GM13976 (cell line): Measurements from ENCODE around the gene PXDC1.
"Not testable (repeated sequence)": the region's sequence is repeated elsewhere in the genome, so short reads cannot be mapped to it uniquely, and the experiment has no call there.

Source experiments
- DNase-seq: peaks from one replicate; pipeline ENCODE4 v3.0.0; 2012; ENCODE audit warnings: low spot score
- CTCF ChIP-seq: IDR thresholded peaks from 2 replicates; pipeline ENCODE4 v1.5.1; 2012; ENCODE audit warnings: borderline replicate concordance, mild to moderate bottlenecking; ENCODE audit not compliant: insufficient read depth; ENCODE audit errors: extremely low read depth, missing control alignments, control extremely low read depth
- in situ Hi-C: fragments of 300-500 bp; cut with MboI; formaldehyde crosslinking; loops from one replicate; pipeline ENCODE4 v1.12.0; 2022; ENCODE audit warnings: low sequenced_read_pairs, mixed read lengths, inconsistent platforms; ENCODE audit not compliant: unreplicated experiment

Gene PXDC1

GRCh38 chr6:3756546-3756945, 5.0 kb upstream of the PXDC1 start:
- TF ChIP-seq CTCF: no peak
- DNase-seq: no peak
- in situ Hi-C loops: no loop called here

GRCh38 chr6:3755637-3756545, 4.4 kb upstream of the PXDC1 start:
- in situ Hi-C loops: no loop called here
- no peak for TF ChIP-seq CTCF
- no peak for DNase-seq

- no peak for TF ChIP-seq CTCF
- no peak for DNase-seq
- in situ Hi-C loops: no loop called here
These were observed 3.3 kb upstream of the PXDC1 start for GRCh38 chr6:3754776-3755175.

GRCh38 chr6:3754032-3754725, 2.7 kb upstream of the PXDC1 start:
- in situ Hi-C loops, DNase-seq: not testable (repeated sequence)

- no peak for TF ChIP-seq CTCF
- in situ Hi-C loops: no loop called here
- DNase-seq: no peak
These were observed 1.8 kb upstream of the PXDC1 start for GRCh38 chr6:3753228-3753835.

GRCh38 chr6:3752531-3753227, 1.2 kb upstream of the PXDC1 start:
- in situ Hi-C loops: no loop called here
- TF ChIP-seq CTCF: no peak
- DNase-seq: no peak
